Sciatic nerve (tissue), 2 donors: ENCODE measurements around the gene KLF5. TPM values are rescaled to one million over a fixed set of nuclear protein-coding genes. Genes with fewer than 3 reads are reported as not detected.

Source experiments
- ATAC-seq: fragments of 200-7000 bp; cut with Tn5 transposase; one replicate; pipeline ENCODE4 v1.9.1; 2020; ENCODE audit warnings: mild to moderate bottlenecking, moderate library complexity
- DNase-seq: peaks from one replicate; pipeline ENCODE4 v3.0.0-alpha.2; 2020; ENCODE audit warnings: low spot score
- intact Hi-C: fragments of 100-400 bp; cut with DNase I; formaldehyde crosslinking; loops from one replicate; pipeline ENCODE4 v1.14.2; 2022
- total RNA-seq: library from RNA; stranded (reverse); fragmentation: NEBNext Ultra II Directional; extraction: Animal tissue kit (Norgen Biotek cat#: 25700); gene quantifications from one replicate; pipeline ENCODE4 v1.2.1, GENCODE V29; 2021
- donor health status: DM: no; HTN: no; CAD: no.
- donor health status: DM: no; HTN: no; CAD: no.

Gene KLF5
- total RNA-seq, 1 donor from 2014 or later = 83.6 TPM

DNA sequence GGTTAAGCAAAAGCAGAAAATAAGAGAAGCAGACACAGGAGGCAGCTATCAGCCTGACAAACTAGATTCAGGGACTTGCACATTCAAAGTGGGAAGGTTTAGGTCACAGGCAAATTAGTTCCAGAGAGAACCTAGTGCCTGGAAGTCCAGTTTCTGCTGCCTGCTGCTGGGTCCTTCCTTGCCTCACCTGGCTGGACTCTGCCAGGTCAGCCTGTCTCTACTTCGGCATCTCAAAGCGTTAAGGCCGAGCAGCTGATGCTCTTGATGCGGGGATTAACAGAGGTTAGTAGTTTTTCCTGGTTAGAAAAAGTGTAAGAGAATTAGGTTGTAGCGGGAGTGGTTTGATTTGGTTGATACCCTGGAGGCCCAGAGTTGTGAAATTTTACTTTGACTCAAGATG is 52.0 kb downstream of the KLF5 start:
- ATAC-seq (peak; percentile 82), DNase-seq (no peak)
- intact Hi-C loops = no loop called here

DNA sequence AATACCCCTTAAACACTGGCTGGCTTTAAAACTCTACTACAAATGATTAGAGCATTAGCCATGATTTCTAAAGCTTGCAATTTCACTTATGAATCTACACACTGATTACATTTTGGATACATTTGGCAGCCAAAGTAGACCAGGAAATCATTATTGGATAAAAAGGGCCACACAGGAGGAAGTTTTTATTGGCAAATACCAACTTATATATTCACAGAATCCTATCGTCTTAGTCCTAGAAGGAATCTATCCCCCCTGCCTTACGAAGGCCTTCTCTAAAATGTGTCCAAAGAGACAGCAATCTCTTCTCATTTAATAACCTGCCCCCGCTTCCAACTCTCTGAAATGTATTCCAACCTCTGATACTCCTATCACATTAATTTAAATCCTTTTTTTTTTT is 52.5 kb downstream of the KLF5 start:
- intact Hi-C loops = no loop called here
- ATAC-seq = no peak

DNA sequence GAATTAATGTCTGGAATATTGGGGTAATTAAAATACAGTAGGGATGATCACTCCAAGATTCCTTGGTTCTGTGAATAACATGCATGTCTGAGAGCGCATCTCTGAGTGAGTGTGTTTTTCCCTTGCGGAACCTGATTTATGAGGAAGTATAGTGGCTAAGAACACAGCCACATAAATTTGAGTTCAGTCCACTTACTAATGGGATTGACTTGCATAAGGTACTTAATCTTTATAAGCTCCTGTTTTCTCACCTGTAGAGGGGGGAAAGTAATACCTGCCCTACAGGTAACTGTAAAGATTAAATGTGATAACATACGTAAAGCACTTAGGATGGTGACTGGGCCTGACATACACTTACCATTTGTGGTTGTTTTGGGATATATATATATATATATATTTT is 60.8 kb downstream of the KLF5 start:
- DNase-seq = no peak
- intact Hi-C loops = no loop called here

More for the DNA sequence above, 52.5 kb downstream of the KLF5 start:
- DNase-seq = no peak

More for the DNA sequence above, 60.8 kb downstream of the KLF5 start:
- ATAC-seq = no peak
